CD4-positive, alpha-beta T cell treated with Interleukin-4 for 1 hour (primary cell): ENCODE data around the gene CRTAC1.

Experiments
- DNase-seq, 2 donors: peaks; one replicate each; pipeline ENCODE4 v3.0.0-alpha.2; 2020 to 2022

CRTAC1 gene

GRCh38 chr10:97964748-97965147, 65.7 kb downstream of the CRTAC1 start:
- DNase-seq: no peak

GRCh38 chr10:97961945-97962344, 68.5 kb downstream of the CRTAC1 start:
- DNase-seq: no peak

GRCh38 chr10:97960269-97961056, 70.0 kb downstream of the CRTAC1 start:
- no peak for DNase-seq

- no peak for DNase-seq
Measured at GRCh38 chr10:97949462-97949861, 81.0 kb downstream of the CRTAC1 start.

- no peak for DNase-seq
Measured at GRCh38 chr10:97948822-97949221, 81.6 kb downstream of the CRTAC1 start.

GRCh38 chr10:97944772-97945171, 85.6 kb downstream of the CRTAC1 start:
- no peak for DNase-seq

GRCh38 chr10:97943294-97943693, 87.1 kb downstream of the CRTAC1 start:
- no peak for DNase-seq

GRCh38 chr10:97940534-97940933, 89.9 kb downstream of the CRTAC1 start:
- DNase-seq: no peak

- no peak for DNase-seq
Measured at GRCh38 chr10:97939446-97939990, 90.9 kb downstream of the CRTAC1 start.

- no peak for DNase-seq
Measured at GRCh38 chr10:97937928-97938327, 92.5 kb downstream of the CRTAC1 start.

- DNase-seq: no peak
Measured at GRCh38 chr10:97937054-97937453, 93.4 kb downstream of the CRTAC1 start.

- DNase-seq: no peak
Measured at GRCh38 chr10:97936126-97936525, 94.3 kb downstream of the CRTAC1 start.

GRCh38 chr10:97932932-97933530, 97.4 kb downstream of the CRTAC1 start:
- DNase-seq: no peak

GRCh38 chr10:97931041-97931440, 99.4 kb downstream of the CRTAC1 start:
- no peak for DNase-seq

GRCh38 chr10:97928897-97929296, 101.5 kb downstream of the CRTAC1 start:
- no peak for DNase-seq

- DNase-seq: no peak
Measured at GRCh38 chr10:97927622-97928021, 102.8 kb downstream of the CRTAC1 start.

- no peak for DNase-seq
Measured at GRCh38 chr10:97926055-97926454, 104.4 kb downstream of the CRTAC1 start.

- no peak for DNase-seq
Measured at GRCh38 chr10:97925308-97925938, 105.0 kb downstream of the CRTAC1 start.

- DNase-seq: no peak
Measured at GRCh38 chr10:97924678-97925077, 105.7 kb downstream of the CRTAC1 start.

- no peak for DNase-seq
Measured at GRCh38 chr10:97923476-97923875, 106.9 kb downstream of the CRTAC1 start.

- DNase-seq: no peak
Measured at GRCh38 chr10:97923057-97923456, 107.4 kb downstream of the CRTAC1 start.

- DNase-seq: no peak
Measured at GRCh38 chr10:97922022-97922758, 108.2 kb downstream of the CRTAC1 start.

- DNase-seq: no peak
Measured at GRCh38 chr10:97921581-97922021, 108.8 kb downstream of the CRTAC1 start.
